ENCODE results near the gene PLN.

The PLN gene

GRCh38 chr6:118594877-118595276, 46.8 kb downstream of the PLN start:
- Histone ChIP-seq H3K4me3 (ENCODE audit: low read length) (no peak overlapping the region), H3K27ac (ENCODE audit: low read length) (no peak overlapping the region), H3K9me3 (ENCODE audit: control insufficient read depth, insufficient read depth, low read length) (no peaks in the 10 kb centered on the region), H3K36me3 (ENCODE audit: control insufficient read depth, insufficient read depth, low read length) (no peaks in the 10 kb centered on the region), H3K27me3 (ENCODE audit: control insufficient read depth, insufficient read depth, low read length) (no peaks in the 10 kb centered on the region), H3K4me1 (ENCODE audit: control insufficient read depth, insufficient read depth, low read length) (0 out of 2 replicates have a peak, but pooled peaks cover 1% of the 10 kb centered on the region)
- no CpG with 5 or more reads among the region's 1 CpG for WGBS (ENCODE audit: insufficient coverage, insufficient read length)
- no peak for DNase-seq (ENCODE audit: low read depth, low spot score)

- H3K27ac ChIP-seq (ENCODE audit: low read length), result no peak overlapping the region
- WGBS (ENCODE audit: insufficient coverage, insufficient read length), result 100% methylated on average over 1 of the region's 5 CpGs
- no peaks in the 10 kb centered on the region for H3K9me3 ChIP-seq (ENCODE audit: control insufficient read depth, insufficient read depth, low read length)
- no peak for DNase-seq (ENCODE audit: low read depth, low spot score)
- no peaks in the 10 kb centered on the region for H3K4me1 ChIP-seq (ENCODE audit: control insufficient read depth, insufficient read depth, low read length)
- H3K4me3 ChIP-seq (ENCODE audit: low read length), result no peak overlapping the region
- H3K27me3 ChIP-seq (ENCODE audit: control insufficient read depth, insufficient read depth, low read length), result no peaks in the 10 kb centered on the region
- H3K36me3 ChIP-seq (ENCODE audit: control insufficient read depth, insufficient read depth, low read length), result no peaks in the 10 kb centered on the region
Measured at GRCh38 chr6:118596774-118597320, 48.8 kb downstream of the PLN start.

GRCh38 chr6:118597636-118598035, 49.5 kb downstream of the PLN start:
- H3K9me3 ChIP-seq (ENCODE audit: control insufficient read depth, insufficient read depth, low read length), result no peaks in the 10 kb centered on the region
- WGBS (ENCODE audit: insufficient coverage, insufficient read length), result no CpG with 5 or more reads among the region's 3 CpGs

GRCh38 chr6:118598324-118598723, 50.2 kb downstream of the PLN start:
- Histone ChIP-seq H3K9me3 (ENCODE audit: control insufficient read depth, insufficient read depth, low read length) (no peaks in the 10 kb centered on the region), H3K4me1 (ENCODE audit: control insufficient read depth, insufficient read depth, low read length) (no peaks in the 10 kb centered on the region), H3K27me3 (ENCODE audit: control insufficient read depth, insufficient read depth, low read length) (no peaks in the 10 kb centered on the region), H3K27ac (ENCODE audit: low read length) (no peak overlapping the region), H3K36me3 (ENCODE audit: control insufficient read depth, insufficient read depth, low read length) (no peaks in the 10 kb centered on the region), H3K4me3 (ENCODE audit: low read length) (no peak overlapping the region)
- DNase-seq (ENCODE audit: low read depth, low spot score), result no peak
- WGBS (ENCODE audit: insufficient coverage, insufficient read length), result no CpG with 5 or more reads among the region's 2 CpGs

More at GRCh38 chr6:118597636-118598035, 49.5 kb downstream of the PLN start:
- no peaks in the 10 kb centered on the region for H3K36me3 ChIP-seq (ENCODE audit: control insufficient read depth, insufficient read depth, low read length)
- no peaks in the 10 kb centered on the region for H3K4me1 ChIP-seq (ENCODE audit: control insufficient read depth, insufficient read depth, low read length)
- H3K4me3 ChIP-seq (ENCODE audit: low read length), result no peak overlapping the region
- no peak overlapping the region for H3K27ac ChIP-seq (ENCODE audit: low read length)
- DNase-seq (ENCODE audit: low read depth, low spot score), result no peak
- no peaks in the 10 kb centered on the region for H3K27me3 ChIP-seq (ENCODE audit: control insufficient read depth, insufficient read depth, low read length)

DNA sequence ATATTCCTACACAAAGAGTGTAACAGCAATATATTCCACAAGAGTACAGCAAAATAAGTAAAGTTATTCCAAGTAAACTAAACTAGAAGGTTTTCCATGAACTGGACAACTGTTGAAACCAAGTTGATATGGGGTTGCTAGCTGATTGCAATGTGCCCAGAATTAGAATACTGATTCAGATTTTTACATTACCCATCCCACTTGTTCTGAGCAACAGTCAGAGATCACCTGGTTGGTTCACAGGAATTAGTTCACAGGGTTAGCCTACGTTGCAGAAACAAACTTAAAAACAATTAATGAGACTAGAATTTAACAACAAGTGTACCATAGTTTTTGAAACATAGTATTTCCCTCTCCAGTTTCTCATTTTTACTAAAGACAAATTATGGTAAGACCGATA, 54.2 kb downstream of the PLN start:
- Histone ChIP-seq H3K27me3 (ENCODE audit: control insufficient read depth, insufficient read depth, low read length) (no peaks in the 10 kb centered on the region), H3K4me3 (ENCODE audit: low read length) (no peak overlapping the region), H3K27ac (ENCODE audit: low read length) (no peak overlapping the region), H3K9me3 (ENCODE audit: control insufficient read depth, insufficient read depth, low read length) (no peaks in the 10 kb centered on the region), H3K36me3 (ENCODE audit: control insufficient read depth, insufficient read depth, low read length) (no peaks in the 10 kb centered on the region), H3K4me1 (ENCODE audit: control insufficient read depth, insufficient read depth, low read length) (no peaks in the 10 kb centered on the region)
- DNase-seq (ENCODE audit: low read depth, low spot score), result no peak
- WGBS (ENCODE audit: insufficient coverage, insufficient read length), result no CpG with 5 or more reads among the region's 2 CpGs

- Histone ChIP-seq H3K27me3 (ENCODE audit: control insufficient read depth, insufficient read depth, low read length) (no peaks in the 10 kb centered on the region), H3K4me1 (ENCODE audit: control insufficient read depth, insufficient read depth, low read length) (no peaks in the 10 kb centered on the region), H3K9me3 (ENCODE audit: control insufficient read depth, insufficient read depth, low read length) (no peaks in the 10 kb centered on the region), H3K4me3 (ENCODE audit: low read length) (no peak overlapping the region), H3K36me3 (ENCODE audit: control insufficient read depth, insufficient read depth, low read length) (no peaks in the 10 kb centered on the region), H3K27ac (ENCODE audit: low read length) (no peak overlapping the region)
- DNase-seq (ENCODE audit: low read depth, low spot score), result no peak
- no CpG with 5 or more reads among the region's 2 CpGs for WGBS (ENCODE audit: insufficient coverage, insufficient read length)
Measured at GRCh38 chr6:118603372-118603771, 55.3 kb downstream of the PLN start.

DNA sequence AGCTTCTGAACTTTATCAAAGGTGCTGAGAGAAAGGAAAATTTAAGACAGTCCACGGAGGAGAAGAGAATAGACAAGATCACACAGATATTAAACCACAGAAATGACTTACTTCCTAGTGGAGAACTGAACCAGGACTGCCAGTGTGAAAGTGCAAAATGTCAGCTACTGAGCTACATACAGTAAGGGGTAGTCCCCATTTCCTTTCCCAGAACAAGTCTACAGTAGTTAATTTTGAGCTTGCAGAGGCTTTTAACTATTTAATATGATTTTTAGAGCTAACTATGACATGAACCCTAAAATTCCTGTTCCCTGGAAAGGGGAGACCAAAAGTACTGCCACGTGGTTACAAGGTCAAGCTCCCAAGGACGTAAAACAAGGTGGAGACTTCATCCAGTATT, 58.2 kb downstream of the PLN start:
- Histone ChIP-seq H3K27ac (ENCODE audit: low read length) (no peak overlapping the region), H3K36me3 (ENCODE audit: control insufficient read depth, insufficient read depth, low read length) (no peaks in the 10 kb centered on the region), H3K4me3 (ENCODE audit: low read length) (no peak overlapping the region), H3K4me1 (ENCODE audit: control insufficient read depth, insufficient read depth, low read length) (no peaks in the 10 kb centered on the region), H3K27me3 (ENCODE audit: control insufficient read depth, insufficient read depth, low read length) (no peaks in the 10 kb centered on the region), H3K9me3 (ENCODE audit: control insufficient read depth, insufficient read depth, low read length) (no peaks in the 10 kb centered on the region)
- no peak for DNase-seq (ENCODE audit: low read depth, low spot score)
- WGBS (ENCODE audit: insufficient coverage, insufficient read length), result no CpG with 5 or more reads among the region's 3 CpGs

DNA sequence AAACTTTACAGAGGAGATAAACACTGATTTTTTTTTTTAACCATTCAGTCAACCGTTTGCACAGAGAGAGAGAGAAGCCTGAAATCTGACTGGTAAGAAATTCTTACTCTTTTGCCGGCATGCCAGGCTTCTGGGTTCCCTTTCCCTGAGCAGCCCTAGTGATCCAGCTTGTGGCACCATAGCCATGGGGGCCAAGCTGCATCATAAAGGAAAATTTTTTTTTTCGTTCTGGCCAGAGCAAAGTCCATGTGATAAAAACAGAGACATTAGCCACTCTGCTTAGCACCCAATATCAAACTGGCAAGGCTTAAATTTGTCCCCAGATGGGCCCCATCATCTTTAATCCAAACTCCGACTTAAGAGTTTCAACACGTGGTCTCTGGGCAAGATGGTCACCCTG, 58.8 kb downstream of the PLN start:
- no CpG with 5 or more reads among the region's 5 CpGs for WGBS (ENCODE audit: insufficient coverage, insufficient read length)
- Histone ChIP-seq H3K27me3 (ENCODE audit: control insufficient read depth, insufficient read depth, low read length) (no peaks in the 10 kb centered on the region), H3K36me3 (ENCODE audit: control insufficient read depth, insufficient read depth, low read length) (no peaks in the 10 kb centered on the region), H3K27ac (ENCODE audit: low read length) (no peak overlapping the region), H3K9me3 (ENCODE audit: control insufficient read depth, insufficient read depth, low read length) (no peaks in the 10 kb centered on the region), H3K4me1 (ENCODE audit: control insufficient read depth, insufficient read depth, low read length) (no peaks in the 10 kb centered on the region), H3K4me3 (ENCODE audit: low read length) (no peak overlapping the region)
- no peak for DNase-seq (ENCODE audit: low read depth, low spot score)
